H9 (cell line): ENCODE measurements around the gene SIX2. TPM values are rescaled to one million over a fixed set of nuclear protein-coding genes. Genes with fewer than 3 reads are reported as not detected.

Source experiments
- DNase-seq: peaks from one replicate; pipeline ENCODE4 v3.0.0-alpha.2; 2017
- H2AFZ ChIP-seq: one replicate; pipeline ENCODE4 v1.6.1; 2013; ENCODE audit warnings: mild to moderate bottlenecking, low read length, control low read depth, moderate library complexity
- H2AK5ac ChIP-seq: 2 replicates; pipeline ENCODE4 v1.6.1; 2013; ENCODE audit warnings: low read length, control low read depth, mixed read lengths; ENCODE audit not compliant: insufficient read length
- H2BK120ac ChIP-seq: one replicate; pipeline ENCODE4 v1.6.1; 2013; ENCODE audit warnings: low read depth, mild to moderate bottlenecking, low read length, control low read depth, inconsistent platforms; ENCODE audit not compliant: poor library complexity, severe bottlenecking
- H2BK12ac ChIP-seq: 2 replicates; pipeline ENCODE4 v1.6.1; 2013; ENCODE audit warnings: low read length, control low read depth, mixed read lengths, low read depth; ENCODE audit not compliant: insufficient read length
- H2BK15ac ChIP-seq: 2 replicates; pipeline ENCODE4 v1.6.1; 2013; ENCODE audit warnings: low read depth, low read length, control low read depth
- H2BK20ac ChIP-seq: one replicate; pipeline ENCODE4 v1.6.1; 2013; ENCODE audit warnings: low read depth, mild to moderate bottlenecking, low read length, control low read depth, inconsistent platforms; ENCODE audit not compliant: poor library complexity, severe bottlenecking
- H2BK5ac ChIP-seq: 2 replicates; pipeline ENCODE4 v1.6.1; 2013; ENCODE audit warnings: low read length, control low read depth, mixed read lengths; ENCODE audit not compliant: insufficient read length
- H3K14ac ChIP-seq: 2 replicates; pipeline ENCODE4 v1.6.1; 2013; ENCODE audit warnings: low read length, control low read depth; ENCODE audit not compliant: insufficient read depth
- H3K18ac ChIP-seq: 2 replicates; pipeline ENCODE4 v1.6.1; 2013; ENCODE audit warnings: low read depth, mild to moderate bottlenecking, mixed read lengths, low read length, control low read depth; ENCODE audit not compliant: insufficient read length
- H3K23ac ChIP-seq: 2 replicates; pipeline ENCODE4 v1.6.1; 2013; ENCODE audit warnings: low read length, control low read depth, mixed read lengths, low read depth; ENCODE audit not compliant: insufficient read length
- H3K23me2 ChIP-seq: 2 replicates; pipeline ENCODE4 v1.6.1; 2013; ENCODE audit warnings: low read depth, mild to moderate bottlenecking, mixed read lengths, low read length, control low read depth; ENCODE audit not compliant: insufficient read length, poor library complexity, severe bottlenecking
- H3K27ac ChIP-seq: 2 replicates; pipeline ENCODE4 v1.5.1; 2013; ENCODE audit warnings: low read length, control low read depth, mixed read lengths, low read depth; ENCODE audit not compliant: insufficient read length
- H3K27me3 ChIP-seq: 2 replicates; pipeline ENCODE4 v1.6.1; 2013; ENCODE audit warnings: low read length, control low read depth, inconsistent platforms; ENCODE audit not compliant: insufficient read depth
- H3K4ac ChIP-seq: 2 replicates; pipeline ENCODE4 v1.6.1; 2013; ENCODE audit warnings: low read depth, mild to moderate bottlenecking, control low read depth, inconsistent platforms, low read length, moderate library complexity
- H3K4me1 ChIP-seq: 2 replicates; pipeline ENCODE4 v1.6.1; 2013; ENCODE audit warnings: low read length, control low read depth, inconsistent platforms; ENCODE audit not compliant: insufficient read depth
- H3K4me2 ChIP-seq: 2 replicates; pipeline ENCODE4 v1.6.1; 2013; ENCODE audit warnings: low read length, control low read depth, mixed read lengths; ENCODE audit not compliant: insufficient read length, insufficient read depth
- H3K56ac ChIP-seq: 2 replicates; pipeline ENCODE4 v1.6.1; 2013; ENCODE audit warnings: low read depth, mild to moderate bottlenecking, mixed read lengths, low read length, control low read depth; ENCODE audit not compliant: insufficient read length
- H3K79me1 ChIP-seq: 2 replicates; pipeline ENCODE4 v1.6.1; 2013; ENCODE audit warnings: low read depth, mild to moderate bottlenecking, moderate library complexity, low read length, control low read depth, inconsistent platforms; ENCODE audit not compliant: insufficient read depth, poor library complexity, severe bottlenecking
- H3K79me2 ChIP-seq: 2 replicates; pipeline ENCODE4 v1.6.1; 2013; ENCODE audit warnings: low read length, control low read depth, inconsistent platforms; ENCODE audit not compliant: insufficient read depth
- H3K9ac ChIP-seq: 2 replicates; pipeline ENCODE4 v1.6.1; 2013; ENCODE audit warnings: low read length, control low read depth, mixed read lengths; ENCODE audit not compliant: insufficient read length; ENCODE audit errors: extremely low read depth
- H3K9me3 ChIP-seq: one replicate; pipeline ENCODE4 v1.6.1; 2013; ENCODE audit warnings: low read depth, low read length, inconsistent platforms; ENCODE audit not compliant: control insufficient read depth
- H3T11ph ChIP-seq: one replicate; pipeline ENCODE4 v1.6.1; 2013; ENCODE audit warnings: mild to moderate bottlenecking, low read length, control low read depth, inconsistent platforms
- H4K20me1 ChIP-seq: one replicate; pipeline ENCODE4 v1.6.1; 2013; ENCODE audit not compliant: control insufficient read depth, insufficient read length, insufficient read depth
- H4K5ac ChIP-seq: 2 replicates; pipeline ENCODE4 v1.6.1; 2013; ENCODE audit warnings: low read depth, mild to moderate bottlenecking, mixed read lengths, low read length, control low read depth; ENCODE audit not compliant: insufficient read length
- H4K8ac ChIP-seq: replicated peaks from 2 replicates; pipeline ENCODE4 v1.6.1; 2013; ENCODE audit warnings: low read length, control low read depth, mixed read lengths, low read depth; ENCODE audit not compliant: insufficient read length
- H4K91ac ChIP-seq: 2 replicates; pipeline ENCODE4 v1.6.1; 2013; ENCODE audit warnings: low read depth, mild to moderate bottlenecking, moderate library complexity, mixed read lengths, low read length, control low read depth; ENCODE audit not compliant: insufficient read length
- H3K27ac Mint-ChIP-seq, 3 experiments: 2 replicates in 2 of 3; 3 replicates in 1 of 3; pipeline ENCODE4 v1.8.0; 2020 to 2021; ENCODE audit warnings: mixed read lengths in 3 of 3, mild to moderate bottlenecking in 1 of 3, moderate library complexity in 1 of 3
- H3K27me3 Mint-ChIP-seq: 2 replicates; pipeline ENCODE4 v1.8.0; 2021; ENCODE audit warnings: low read depth, mild to moderate bottlenecking, moderate library complexity, mixed read lengths
- H3K36me3 Mint-ChIP-seq, 3 experiments: 2 replicates in 2 of 3; 3 replicates in 1 of 3; pipeline ENCODE4 v1.8.0; 2020 to 2021; ENCODE audit warnings: low read depth in 3 of 3, mixed read lengths in 3 of 3; ENCODE audit not compliant: insufficient read depth in 1 of 3
- H3K4me1 Mint-ChIP-seq, 2 experiments: 2 replicates each; pipeline ENCODE4 v1.8.0; 2020; ENCODE audit warnings: mixed read lengths in 2 of 2
- H3K4me3 Mint-ChIP-seq, 2 experiments: 2 replicates in 1 of 2; 3 replicates in 1 of 2; pipeline ENCODE4 v1.8.0; 2020 to 2021; ENCODE audit warnings: mild to moderate bottlenecking in 2 of 2, mixed read lengths in 2 of 2, moderate library complexity in 1 of 2
- H3K9me3 Mint-ChIP-seq, 2 experiments: 2 replicates in 1 of 2; 3 replicates in 1 of 2; pipeline ENCODE4 v1.8.0; 2020; ENCODE audit warnings: mild to moderate bottlenecking in 2 of 2, mixed read lengths in 2 of 2, moderate library complexity in 1 of 2
- WGBS: extraction: QIAGEN DNeasy Blood & Tissue Kit; methylation state at CpG from one replicate; pipeline ENCODE4 v1.1.7; 2013; ENCODE audit warnings: missing lambda C conversion rate, low lambda C conversion rate, mixed read lengths; ENCODE audit not compliant: insufficient read length; ENCODE audit errors: extremely low coverage; 5-methylcytosine and 5-hydroxymethylcytosine counted together
- total RNA-seq: library from RNA; stranded (reverse); gene quantifications from 2 replicates; pipeline ENCODE4 v1.2.1, GENCODE V29; 2021
- TF ChIP-seq, protein P1 (sequence below): fragments of 200-600 bp; sonication (generic); conservative IDR thresholded peaks from 3 replicates; pipeline ENCODE4 v1.8.0; 2021; ENCODE audit warnings: antibody characterized with exemption, mild to moderate bottlenecking

Gene SIX2
- total RNA-seq, 1 experiment from 2014 or later: not detected

DNA sequence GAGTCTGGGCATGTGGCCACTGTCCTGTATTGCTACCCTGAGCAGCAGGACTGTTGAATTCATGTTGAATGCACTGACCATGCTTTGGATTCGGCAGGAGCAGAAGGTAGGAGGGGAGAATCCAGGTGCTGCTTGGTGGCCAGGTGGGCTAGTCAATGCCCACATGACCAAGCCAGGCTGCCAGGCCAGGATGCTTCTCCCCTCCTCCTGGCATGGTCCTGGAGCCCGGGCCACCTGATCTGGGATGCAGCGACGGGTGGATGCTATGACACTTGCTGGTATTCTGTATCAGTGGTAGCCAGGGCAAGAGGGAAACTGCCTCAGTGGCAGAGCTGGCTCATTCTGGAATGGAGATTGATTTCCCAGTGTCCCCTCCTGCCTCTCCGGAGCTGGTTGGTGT, 14.8 kb upstream of the SIX2 start:
- H3K14ac ChIP-seq: no peak overlapping the region; the same call in 1 of the 2 replicates
- no peak overlapping the region for H3K27ac Mint-ChIP-seq
- H3K27me3 Mint-ChIP-seq: peaks cover 9% of the 10 kb centered on the region
- no peaks in the 10 kb centered on the region for H3K9me3 ChIP-seq
- H2AK5ac ChIP-seq: no peak overlapping the region
- H4K5ac ChIP-seq: no peak overlapping the region
- H3K23ac ChIP-seq: no peak overlapping the region
- H2AFZ ChIP-seq: no peak overlapping the region
- no peaks in the 10 kb centered on the region for H3K79me2 ChIP-seq
- no peaks in the 10 kb centered on the region for H3K36me3 Mint-ChIP-seq
- H3K9ac ChIP-seq: no peak overlapping the region
- H3K4me1 Mint-ChIP-seq: peaks cover under 1 to 4% of the 10 kb centered on the region in 2 experiments; a peak in 2 of 4 replicates
- H3K4me1 ChIP-seq: no peaks in the 10 kb centered on the region
- TF ChIP-seq, protein P1, sequence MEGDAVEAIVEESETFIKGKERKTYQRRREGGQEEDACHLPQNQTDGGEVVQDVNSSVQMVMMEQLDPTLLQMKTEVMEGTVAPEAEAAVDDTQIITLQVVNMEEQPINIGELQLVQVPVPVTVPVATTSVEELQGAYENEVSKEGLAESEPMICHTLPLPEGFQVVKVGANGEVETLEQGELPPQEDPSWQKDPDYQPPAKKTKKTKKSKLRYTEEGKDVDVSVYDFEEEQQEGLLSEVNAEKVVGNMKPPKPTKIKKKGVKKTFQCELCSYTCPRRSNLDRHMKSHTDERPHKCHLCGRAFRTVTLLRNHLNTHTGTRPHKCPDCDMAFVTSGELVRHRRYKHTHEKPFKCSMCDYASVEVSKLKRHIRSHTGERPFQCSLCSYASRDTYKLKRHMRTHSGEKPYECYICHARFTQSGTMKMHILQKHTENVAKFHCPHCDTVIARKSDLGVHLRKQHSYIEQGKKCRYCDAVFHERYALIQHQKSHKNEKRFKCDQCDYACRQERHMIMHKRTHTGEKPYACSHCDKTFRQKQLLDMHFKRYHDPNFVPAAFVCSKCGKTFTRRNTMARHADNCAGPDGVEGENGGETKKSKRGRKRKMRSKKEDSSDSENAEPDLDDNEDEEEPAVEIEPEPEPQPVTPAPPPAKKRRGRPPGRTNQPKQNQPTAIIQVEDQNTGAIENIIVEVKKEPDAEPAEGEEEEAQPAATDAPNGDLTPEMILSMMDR: no peak
- no peak overlapping the region for H3K4me2 ChIP-seq
- H3K27me3 ChIP-seq: no peaks in the 10 kb centered on the region; the same call in 1 of the 2 replicates
- H3T11ph ChIP-seq: no peak overlapping the region
- H3K9me3 Mint-ChIP-seq: no peaks in the 10 kb centered on the region
- H2BK5ac ChIP-seq: no peak overlapping the region
- H4K91ac ChIP-seq: no peak overlapping the region
- H3K4me3 Mint-ChIP-seq: no peak overlapping the region
- no peak overlapping the region for H2BK12ac ChIP-seq
- no peak overlapping the region for H4K8ac ChIP-seq
- no peak overlapping the region for H3K27ac ChIP-seq
- no peak overlapping the region for H2BK15ac ChIP-seq
- H4K20me1 ChIP-seq: no peaks in the 10 kb centered on the region
- WGBS: no CpG with 5 or more reads among the region's 5 CpGs
- no peak overlapping the region for H3K56ac ChIP-seq
- no peak overlapping the region for H3K4ac ChIP-seq
- H3K23me2 ChIP-seq: no peaks in the 10 kb centered on the region
- no peak overlapping the region for H3K18ac ChIP-seq
- no peaks in the 10 kb centered on the region for H3K79me1 ChIP-seq
- H2BK20ac ChIP-seq: no peak overlapping the region
- no peak for DNase-seq
- no peak overlapping the region for H2BK120ac ChIP-seq
